Pancreas (tissue), 10 donors: Measurements from ENCODE around the gene EPM2AIP1. TPM values are rescaled to one million over a fixed set of nuclear protein-coding genes. Genes with fewer than 3 reads are reported as not detected.
A peak's percentile ranks its signal among the peaks of the same experiment; 100 is the strongest.
"Not testable (repeated sequence)": the region's sequence is repeated elsewhere in the genome, so short reads cannot be mapped to it uniquely, and the experiment has no call there.

Source experiments
- ATAC-seq, 4 donors: fragments of 200-7000 bp; cut with Tn5 transposase; one replicate each; pipeline versions ENCODE4 v1.8.0 to v1.9.1; 2020; ENCODE audit warnings: mild to moderate bottlenecking in 4 of 4, moderate library complexity in 4 of 4
- DNase-seq, 6 donors: peaks; one replicate each; pipeline ENCODE4 v3.0.0-alpha.2; 2020
- FAIRE-seq: peaks from 2 replicates; lab custom pipeline; 2012; peaks lifted over from hg19 to GRCh38; lab: Jason Lieb, UNC
- H3K27ac ChIP-seq, 4 donors: fragments of 200-600 bp; sonication (generic); 1 replicate in 3 of 4; 2 replicates in 1 of 4; pipeline versions ENCODE4 v1.5.0 to v1.8.0; 2020
- H3K27me3 ChIP-seq, 4 donors: fragments of 200-600 bp; one replicate each; pipeline ENCODE4 v1.8.0; 2021
- H3K36me3 ChIP-seq, 3 donors: fragments of 200-600 bp; sonication (generic) in 1 of 3; one replicate each; pipeline versions ENCODE4 v1.5.0 to v1.8.0; 2020 to 2021
- H3K4me1 ChIP-seq, 3 donors: fragments of 200-600 bp; one replicate each; pipeline ENCODE4 v1.8.0; 2021
- H3K4me3 ChIP-seq, 4 donors: fragments of 200-600 bp; sonication (generic) in 2 of 4; one replicate each; pipeline versions ENCODE4 v1.5.0 to v1.8.0; 2020 to 2021
- H3K9me3 ChIP-seq, 4 donors: fragments of 200-600 bp; one replicate each; pipeline ENCODE4 v1.8.0; 2021
- CTCF ChIP-seq, 4 donors: fragments of 200-600 bp; sonication (generic) in 3 of 4; IDR thresholded peaks; one replicate each; pipeline versions ENCODE4 v1.5.0 to v1.8.0; 2021; ENCODE audit warnings: antibody characterized with exemption in 4 of 4
- WGBS, 2 donors: extraction: QIAGEN DNeasy Blood & Tissue Kit; methylation state at CpG; one replicate each; pipeline ENCODE4 v1.1.7; 2013; 5-methylcytosine and 5-hydroxymethylcytosine counted together
- intact Hi-C, 3 donors: fragments of 100-400 bp; cut with DNase I; formaldehyde crosslinking; loops; one replicate each; pipeline versions ENCODE4 v1.11.1 to v1.14.2; 2022
- polyA plus RNA-seq, 2 donors: library from polyadenylated mRNA; stranded (reverse); fragments of 200-250 nt; gene quantifications; one replicate each; pipeline ENCODE4 v1.2.3, GENCODE V29; 2013
- total RNA-seq, 6 donors: library from RNA; stranded (reverse); fragmentation: NEBNext Ultra II Directional in 4 of 6; extraction: Animal tissue kit (Norgen Biotek cat#: 25700) in 4 of 6; gene quantifications; one replicate each; pipeline versions ENCODE4 v1.2.1 to v1.2.4, GENCODE V29; 2021 to 2023
- donor health status: healthy with polysubstance abuse.
- donor health status: DM: no; HTN: no; CAD: no; lungs with moderate emphysema.
- donor health status: DM: no; HTN: no; CAD: no.
- donor health status: control.
- donor health status: control.
- donor health status: Bipolar disorder and iron deficiency.
- donor health status: DM: yes; HTN: yes; CAD: no.
- donor health status: DM: no; HTN: no; CAD: no.
- donor health status: DM: no; HTN: no; CAD: no.
- donor health status: DM: yes; HTN: yes; CAD: no.

EPM2AIP1 gene
- total RNA-seq (1 to 10 TPM; 3.8 to 8.7 (median 6.2) TPM), polyA plus RNA-seq (1 to 10 TPM; 2.9 to 8.2 TPM)

GRCh38 chr3:36992806-36993325 lies at the start of gene EPM2AIP1:
EPM2AIP1 (minus strand) TSS chr3:36993131; CDS start chr3:36993077, 54 bp downstream.
- Histone ChIP-seq H3K9me3 (no peaks in the 10 kb centered on the region), H3K27me3 (no peaks in the 10 kb centered on the region), H3K4me1 (peaks cover 25 to 43% (median 35%) of the 10 kb centered on the region in 3 donors), H3K4me3 (peak within 1 kb of the TSS; percentile 53 to 73 (median 57)), H3K27ac (peak within 1 kb of the TSS; percentile 97 to 99 (median 98)), H3K36me3 (peaks cover 0 to 16% (median 0%) of the 10 kb centered on the region in 3 donors)
- intact Hi-C loops = no loop called here
- TF ChIP-seq CTCF (IDR thresholded peaks at IDR 0.05) = no peak
- peak; percentile 35 to 94 (median 90) for ATAC-seq
- WGBS, 2 donors = 0 to 1% methylated on average over 46 to 48 of the region's 48 CpGs
- peak; percentile 99 for FAIRE-seq
- DNase-seq = peak in 4 of 6 donors; percentile 85 to 99 (median 96)

GRCh38 chr3:37042712-37043111 lies 49.8 kb upstream of the EPM2AIP1 start:
- DNase-seq, H3K4me3 ChIP-seq, FAIRE-seq, H3K9me3 ChIP-seq, ATAC-seq, intact Hi-C loops, H3K4me1 ChIP-seq, H3K27me3 ChIP-seq, H3K27ac ChIP-seq: not testable (repeated sequence)
- WGBS, 2 donors = 70 to 74% methylated on average over 3 of the region's 3 CpGs
- H3K36me3 ChIP-seq = peaks cover 0 to 18% (median 6%) of the 10 kb centered on the region in 3 donors

GRCh38 chr3:37041546-37042195 lies 48.7 kb upstream of the EPM2AIP1 start:
- H3K4me3 ChIP-seq = no peak overlapping the region
- ATAC-seq (no peak), DNase-seq (no peak), FAIRE-seq (no peak)
- 62 to 73% methylated on average over 1 of the region's 1 CpG for WGBS, 2 donors
- intact Hi-C loops = no loop called here
- H3K36me3 ChIP-seq = peaks cover 0 to 9% (median 0%) of the 10 kb centered on the region in 3 donors
- H3K9me3 ChIP-seq = no peaks in the 10 kb centered on the region
- no peaks in the 10 kb centered on the region for H3K4me1 ChIP-seq
- H3K27me3 ChIP-seq = no peaks in the 10 kb centered on the region
- TF ChIP-seq CTCF (IDR thresholded peaks at IDR 0.05) = no peak
- H3K27ac ChIP-seq = no peak overlapping the region

- H3K27me3 ChIP-seq = no peaks in the 10 kb centered on the region
- H3K4me3 ChIP-seq = no peak overlapping the region
- no peak overlapping the region for H3K27ac ChIP-seq
- H3K36me3 ChIP-seq = peaks cover 0 to 9% (median 0%) of the 10 kb centered on the region in 3 donors
- intact Hi-C loops = no loop called here
- 82 to 87% methylated on average over 1 of the region's 1 CpG for WGBS, 2 donors
- no peaks in the 10 kb centered on the region for H3K4me1 ChIP-seq
- no peaks in the 10 kb centered on the region for H3K9me3 ChIP-seq
- FAIRE-seq (no peak), ATAC-seq (no peak), DNase-seq (no peak)
- TF ChIP-seq CTCF (IDR thresholded peaks at IDR 0.05) = no peak
Measured at GRCh38 chr3:37040231-37040630, 47.3 kb upstream of the EPM2AIP1 start.

GRCh38 chr3:37039161-37039846 lies 46.4 kb upstream of the EPM2AIP1 start:
- H3K27me3 ChIP-seq = no peaks in the 10 kb centered on the region
- 100% methylated on average over 1 of the region's 1 CpG for WGBS, 2 donors
- TF ChIP-seq CTCF (IDR thresholded peaks at IDR 0.05) = no peak
- ATAC-seq = no peak
- no peak for DNase-seq
- H3K4me3 ChIP-seq = no peak overlapping the region
- no peaks in the 10 kb centered on the region for H3K4me1 ChIP-seq
- intact Hi-C loops = no loop called here
- H3K9me3 ChIP-seq = no peaks in the 10 kb centered on the region
- no peak overlapping the region for H3K27ac ChIP-seq
- peaks cover 0 to 9% (median 0%) of the 10 kb centered on the region in 3 donors for H3K36me3 ChIP-seq
- FAIRE-seq = no peak
